Raji (cell line): ENCODE measurements around the gene RBM26.

Source experiments
- POLR2A ChIP-seq: IDR thresholded peaks from 2 replicates; pipeline ENCODE4 v1.6.1; 2011; ENCODE audit warnings: low read depth, low read length, control low read depth; ENCODE audit not compliant: insufficient read depth

Gene RBM26

DNA sequence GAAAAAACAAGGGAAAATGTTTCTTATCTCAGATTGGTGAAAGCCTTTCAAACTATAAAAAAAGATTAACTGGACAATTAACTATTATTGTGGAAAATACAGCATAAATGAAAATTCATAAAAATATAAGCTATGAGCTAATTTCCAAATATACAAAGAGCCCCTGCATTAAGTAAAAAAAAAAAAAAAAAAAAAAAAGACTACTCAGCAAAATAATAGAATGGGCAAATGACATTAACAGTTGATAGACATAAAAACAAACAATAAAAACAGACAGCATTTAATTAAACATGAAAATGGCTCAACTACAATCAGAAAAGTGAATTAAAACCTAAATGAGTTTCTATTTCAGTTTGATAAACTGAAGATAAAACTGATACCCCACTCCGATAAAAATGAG, 77.5 kb downstream of the RBM26 start:
- TF ChIP-seq POLR2A, result no peak

DNA sequence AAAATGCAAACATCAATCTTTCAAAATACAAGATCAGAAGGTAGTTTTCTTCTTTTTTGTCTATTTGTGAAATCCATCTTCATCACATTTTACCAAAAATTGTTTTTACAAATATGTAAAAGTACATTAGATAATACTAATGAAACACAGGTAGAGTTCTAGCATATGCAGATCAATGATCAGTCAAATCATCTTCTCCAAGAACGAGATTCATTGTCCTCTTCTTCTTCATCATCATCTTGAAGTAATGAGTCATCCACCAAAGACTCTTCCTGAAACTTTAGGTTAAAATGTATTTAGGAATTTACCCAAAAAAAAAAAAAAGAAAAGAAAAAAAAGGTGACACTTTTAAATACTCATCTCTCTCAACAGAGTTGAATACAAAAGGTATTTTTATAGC, 85.6 kb downstream of the RBM26 start:
- TF ChIP-seq POLR2A, result no peak

DNA sequence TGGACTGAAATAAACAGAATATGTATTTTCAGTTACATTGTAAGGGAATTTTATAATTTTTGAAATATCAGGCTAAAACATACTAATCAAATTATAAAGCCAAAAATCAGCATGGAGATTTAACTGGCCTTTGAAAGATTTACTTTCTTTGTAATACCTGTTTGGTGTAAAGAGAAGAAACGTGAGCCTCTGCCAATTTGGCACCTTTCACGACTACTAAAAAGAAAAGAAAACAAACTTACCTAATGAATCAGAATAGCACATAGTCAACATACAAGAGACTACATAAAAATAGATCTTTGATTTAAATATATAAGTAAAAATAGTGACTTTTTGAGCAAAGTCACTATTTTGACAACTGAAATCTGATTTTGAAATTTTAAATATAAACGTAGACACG, 87.4 kb downstream of the RBM26 start:
- no peak for TF ChIP-seq POLR2A

DNA sequence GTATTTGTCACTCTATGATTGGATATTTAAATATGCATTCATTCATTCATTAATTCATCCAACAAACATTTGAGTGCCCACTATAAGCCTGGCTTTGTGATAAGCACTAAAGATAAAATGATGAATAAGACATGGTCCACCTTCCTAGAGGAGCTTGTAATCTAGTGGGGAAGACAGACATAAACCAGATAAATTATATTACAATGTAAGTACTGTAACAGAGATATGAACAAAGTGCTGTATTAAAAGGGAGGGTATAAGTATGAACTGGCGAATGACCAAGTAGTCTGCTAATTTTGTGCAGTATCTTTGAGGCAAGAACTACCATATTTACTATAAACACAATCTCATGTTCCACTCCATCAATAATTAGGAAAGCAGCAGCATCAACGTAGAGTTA, 88.2 kb downstream of the RBM26 start:
- no peak for TF ChIP-seq POLR2A

DNA sequence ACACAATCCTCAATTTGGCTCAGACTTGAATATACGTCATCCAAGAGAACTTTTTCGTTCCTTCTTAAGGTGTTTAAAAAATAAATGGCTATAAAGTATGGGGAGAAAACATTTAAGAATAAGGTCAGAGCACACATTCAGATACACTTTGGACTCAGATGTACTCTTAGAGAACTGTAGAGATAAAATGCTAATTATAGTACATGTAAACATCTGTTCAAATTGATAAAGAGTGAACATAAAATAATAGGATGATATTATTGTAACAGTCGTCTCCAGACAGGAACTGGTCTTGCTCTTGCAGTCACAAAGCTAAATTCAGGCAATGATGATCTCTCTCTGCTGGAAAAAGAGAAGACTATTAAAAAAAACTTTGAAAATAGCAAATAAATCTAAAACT, 91.4 kb downstream of the RBM26 start:
- TF ChIP-seq POLR2A, result no peak

DNA sequence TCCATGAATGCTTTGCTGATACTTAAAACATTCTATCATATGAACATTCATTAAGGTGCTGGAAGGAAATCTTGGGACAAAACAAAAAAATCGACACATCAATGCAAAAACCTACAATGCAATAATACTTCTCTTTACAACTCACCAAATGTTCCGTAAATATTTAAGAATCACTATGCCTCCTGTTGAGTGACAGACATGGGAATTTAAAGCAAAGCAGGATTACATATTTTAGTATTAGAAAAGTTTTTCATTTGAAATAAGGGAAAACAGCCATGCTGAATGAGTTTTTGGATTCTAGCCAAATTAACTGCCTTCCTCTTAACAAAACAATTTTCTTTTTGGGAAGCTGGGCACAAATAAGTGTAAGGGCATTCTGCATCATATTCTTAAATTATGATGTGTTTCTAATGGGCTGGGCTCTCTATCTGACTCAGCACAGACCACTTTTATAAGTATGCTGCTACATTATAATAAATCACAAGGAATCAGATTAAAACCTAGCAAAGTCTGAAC, 93.7 kb downstream of the RBM26 start:
- TF ChIP-seq POLR2A, result no peak

DNA sequence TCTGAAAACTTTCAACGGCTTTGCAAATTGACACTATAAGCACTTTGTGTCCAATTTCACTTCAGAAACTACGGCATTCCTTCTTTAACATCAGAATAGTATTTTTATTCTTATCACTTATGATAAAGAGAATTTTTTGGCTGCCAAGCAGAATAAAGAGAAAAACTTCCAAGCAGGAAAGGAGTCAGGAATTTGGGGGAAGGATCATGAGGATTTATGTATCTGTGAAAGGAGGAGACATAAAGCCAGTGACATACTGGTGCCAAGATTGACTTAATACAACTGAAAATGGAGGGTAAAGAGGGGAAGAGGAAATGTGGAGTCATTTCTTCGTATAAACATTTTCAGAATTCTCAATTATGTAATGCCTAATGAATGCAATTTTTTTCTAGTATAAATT, 94.7 kb downstream of the RBM26 start:
- no peak for TF ChIP-seq POLR2A

DNA sequence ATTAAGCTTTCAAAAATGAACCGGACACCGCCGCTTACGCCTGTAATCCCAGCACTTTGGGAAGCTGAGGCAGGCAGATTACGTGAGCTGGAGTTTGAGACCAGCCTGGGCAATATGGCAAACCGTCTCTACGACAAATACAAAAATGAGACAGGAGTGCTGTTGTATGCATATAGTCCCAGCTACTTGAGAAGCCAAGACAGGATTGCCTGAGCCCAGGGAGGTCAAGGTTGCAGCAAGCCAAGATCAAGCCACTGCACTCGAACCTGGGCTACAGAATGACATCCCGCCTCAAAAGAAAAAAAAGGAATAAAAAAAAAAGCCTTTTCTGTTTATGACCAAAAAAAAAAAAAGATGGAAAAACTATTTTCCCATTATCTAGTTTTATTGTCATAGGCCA, 96.4 kb downstream of the RBM26 start:
- no peak for TF ChIP-seq POLR2A

DNA sequence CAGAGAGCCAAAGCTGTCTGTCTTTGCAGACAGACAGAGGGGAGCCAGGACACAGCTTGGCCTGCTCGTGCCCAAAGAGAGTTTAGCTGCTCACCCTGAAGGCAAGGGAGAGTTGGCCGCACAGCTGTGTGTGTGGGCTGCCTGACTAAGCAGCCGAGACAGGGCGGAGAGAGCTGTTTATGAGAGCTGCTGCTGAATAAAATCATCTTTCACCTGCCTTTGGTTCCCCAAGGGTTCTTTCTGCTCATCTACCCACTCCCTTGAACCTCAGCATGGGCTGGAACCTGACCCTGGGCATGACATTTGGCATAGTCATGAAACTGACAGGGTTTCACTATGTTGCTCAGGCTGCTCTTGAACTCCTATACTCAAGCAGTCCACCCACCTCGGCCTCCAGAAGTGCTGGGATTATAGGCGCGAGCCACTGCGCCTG, 98.2 kb downstream of the RBM26 start:
- no peak for TF ChIP-seq POLR2A

DNA sequence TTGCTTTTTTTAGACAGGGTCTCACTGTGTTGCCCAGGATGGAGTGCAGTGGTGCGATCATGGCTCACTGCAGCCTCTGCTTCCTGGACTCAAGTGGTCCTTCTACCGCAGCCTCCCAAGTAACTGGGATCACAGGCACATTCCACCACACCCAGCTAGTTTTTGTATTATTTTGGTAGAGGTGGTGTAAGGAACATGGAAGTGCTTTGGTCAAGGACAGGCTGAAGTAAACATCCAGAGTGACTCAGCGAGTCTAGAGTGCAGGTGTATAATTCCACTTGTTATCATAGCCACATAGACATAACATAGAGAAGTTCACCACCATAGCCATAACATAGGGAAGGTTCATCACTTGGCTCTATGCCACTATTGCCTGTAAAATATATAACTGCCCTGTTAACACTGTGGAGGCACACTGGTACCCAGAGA, 98.6 kb downstream of the RBM26 start:
- no peak for TF ChIP-seq POLR2A

DNA sequence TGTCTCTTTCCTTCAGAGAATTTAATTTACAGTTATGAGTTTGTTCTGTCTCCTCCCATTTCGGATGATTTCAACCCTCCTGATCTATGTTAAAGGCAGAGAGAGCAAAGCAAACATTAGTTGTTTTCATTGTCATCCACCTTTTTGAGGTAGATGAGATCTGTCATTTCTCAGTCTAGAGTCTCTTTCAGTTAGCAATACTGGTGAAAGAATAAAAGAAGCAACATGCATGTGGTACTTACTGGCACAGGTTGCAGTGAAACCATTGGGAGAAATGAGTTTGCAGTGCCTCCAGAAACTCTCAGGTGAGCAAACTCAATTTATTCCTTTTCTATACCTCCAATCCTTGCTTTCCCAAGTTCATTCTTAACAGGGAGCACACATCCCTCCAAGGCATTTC, 99.4 kb downstream of the RBM26 start:
- TF ChIP-seq POLR2A, result no peak

DNA sequence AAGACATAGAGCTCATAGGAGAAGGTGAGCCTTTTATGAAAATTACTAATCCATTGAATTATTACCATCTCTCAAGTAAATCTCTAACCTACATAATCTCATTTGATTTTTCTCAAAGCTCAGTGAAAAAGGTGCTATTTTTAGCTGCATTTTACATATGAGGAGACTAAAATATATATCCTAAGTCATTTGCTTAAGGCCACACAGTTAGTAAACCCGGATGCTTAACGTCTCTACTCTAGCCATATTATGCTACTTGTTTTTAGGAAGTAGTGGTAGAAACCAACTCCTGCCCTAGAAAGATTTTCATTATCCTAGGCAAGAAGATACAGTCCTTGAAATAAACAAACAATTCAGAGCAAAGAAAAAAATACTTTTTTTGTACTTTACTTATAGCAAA, 108.9 kb downstream of the RBM26 start:
- TF ChIP-seq POLR2A, result no peak

DNA sequence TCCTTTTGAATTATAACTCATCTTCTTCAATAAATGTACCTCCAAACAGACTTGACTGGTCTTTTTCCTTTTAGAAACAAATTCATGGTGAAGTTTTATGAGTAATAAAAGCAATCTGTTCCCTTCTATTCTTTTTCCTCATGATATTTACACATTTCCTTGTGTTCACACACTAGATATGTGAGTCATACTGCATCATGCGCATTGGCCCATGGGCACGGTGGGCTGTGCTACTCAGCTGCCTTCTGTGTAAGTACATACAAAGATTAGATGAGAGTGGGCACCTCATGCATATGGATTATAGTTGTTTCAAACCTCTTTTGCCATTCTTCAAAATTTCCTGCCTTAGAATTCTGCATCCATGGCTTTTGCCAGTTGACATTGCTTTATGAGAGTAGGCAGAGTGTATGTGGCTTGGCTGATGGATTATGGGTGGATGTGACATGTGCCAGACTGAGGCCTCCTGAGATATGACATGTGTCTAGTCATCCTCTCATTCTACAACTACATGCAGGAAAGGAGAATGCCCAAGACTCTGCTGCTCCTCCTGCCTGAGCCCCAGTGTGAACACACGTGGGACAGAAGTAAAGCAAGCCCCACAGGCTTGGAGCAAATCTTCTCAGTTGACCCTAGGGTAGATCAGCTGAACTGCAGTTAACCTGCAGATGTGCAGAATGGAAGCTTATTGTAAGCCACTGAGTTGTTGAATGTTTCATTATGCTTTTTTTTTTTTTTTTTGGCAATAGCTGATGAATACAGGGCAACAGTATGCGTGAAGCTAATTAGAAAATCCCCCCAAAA, 109.9 kb downstream of the RBM26 start:
- TF ChIP-seq POLR2A, result no peak

DNA sequence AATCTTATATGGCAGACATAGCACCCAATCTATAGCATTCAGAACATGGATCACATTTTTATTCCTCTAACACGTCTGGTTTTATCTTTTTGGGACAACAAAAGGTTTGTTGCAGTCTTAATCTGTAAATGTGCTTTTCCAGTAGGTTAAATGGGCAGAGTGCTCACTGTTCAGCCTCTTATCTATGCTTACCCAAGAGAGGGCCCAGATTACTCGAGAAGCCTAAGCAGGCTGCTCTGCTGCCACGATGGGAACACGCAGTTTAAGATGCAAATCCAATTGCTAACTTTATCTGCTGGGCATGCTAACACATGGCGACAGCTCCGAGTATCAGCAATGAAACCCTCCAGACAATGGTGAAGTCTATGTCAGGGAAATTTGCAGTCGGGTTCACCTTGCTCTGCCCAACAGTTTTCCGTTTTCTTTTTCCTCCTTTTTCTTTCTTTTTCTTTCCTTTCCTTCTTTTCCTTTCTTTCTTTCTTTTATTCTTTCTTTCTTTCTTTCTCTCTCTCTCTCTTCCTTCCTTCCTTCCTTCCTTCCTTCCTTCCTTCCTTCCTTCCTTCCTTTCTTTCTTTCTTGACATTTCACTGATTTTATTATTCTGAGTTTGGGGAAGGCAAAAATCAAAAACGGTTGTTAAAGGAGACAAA, 115.3 kb downstream of the RBM26 start:
- no peak for TF ChIP-seq POLR2A

DNA sequence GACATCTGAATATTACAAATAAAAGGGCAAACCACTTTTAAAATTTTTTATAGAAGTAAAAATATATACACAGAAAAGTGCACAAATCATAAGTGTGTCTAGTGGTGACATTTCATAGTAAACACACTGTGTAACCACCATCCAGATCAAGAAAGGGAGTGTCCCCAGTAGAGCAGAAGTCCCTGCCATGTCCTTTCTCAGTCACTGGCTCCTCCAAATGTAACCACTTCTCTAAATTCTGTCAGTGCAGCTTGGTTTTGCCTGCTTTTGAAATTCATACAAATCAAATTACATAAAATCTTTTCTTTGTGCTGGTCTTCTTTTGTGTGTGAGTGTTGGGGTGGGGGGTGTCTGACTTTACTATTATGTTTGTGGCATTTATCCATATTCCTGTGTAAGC, 116.5 kb downstream of the RBM26 start:
- no peak for TF ChIP-seq POLR2A

DNA sequence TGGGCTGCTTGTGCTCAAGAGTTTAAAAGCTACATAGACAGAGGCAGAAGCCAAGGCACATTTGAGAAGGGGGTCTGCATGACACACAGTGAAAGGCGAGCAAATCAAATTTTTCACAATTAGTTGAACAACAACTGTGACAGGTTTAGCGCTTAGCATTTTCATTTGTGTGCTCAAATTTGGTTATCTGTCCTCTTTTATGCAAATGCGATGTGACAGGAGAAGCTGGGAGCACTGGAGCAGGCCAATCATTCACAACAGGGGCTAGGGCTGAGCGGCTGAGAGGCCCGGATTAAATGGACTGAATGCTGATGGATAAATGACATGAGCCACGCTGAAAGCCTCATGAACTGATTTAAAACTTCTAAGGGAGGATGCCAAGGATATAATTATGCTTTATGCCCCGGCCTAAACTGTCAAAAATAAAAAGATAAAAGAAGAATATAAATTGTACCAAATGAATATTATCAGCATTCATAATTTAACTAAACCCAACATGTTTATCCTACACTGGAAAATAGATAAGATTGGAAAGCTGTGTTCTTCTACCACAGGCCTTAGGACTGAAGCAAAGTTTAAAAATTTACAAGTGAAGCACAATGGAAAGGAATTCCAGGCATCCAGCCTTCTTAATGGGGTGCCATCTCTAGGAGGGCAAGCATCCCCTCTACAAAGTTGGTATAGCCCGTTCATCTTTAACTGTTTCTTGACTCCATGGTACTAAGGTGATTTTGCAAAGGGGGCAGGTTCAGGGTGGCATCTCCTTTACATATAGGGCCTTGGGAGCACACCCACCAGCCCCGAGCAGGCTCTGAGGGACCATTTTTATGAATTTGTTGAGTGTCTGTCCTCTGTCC, 117.9 kb downstream of the RBM26 start:
- no peak for TF ChIP-seq POLR2A

DNA sequence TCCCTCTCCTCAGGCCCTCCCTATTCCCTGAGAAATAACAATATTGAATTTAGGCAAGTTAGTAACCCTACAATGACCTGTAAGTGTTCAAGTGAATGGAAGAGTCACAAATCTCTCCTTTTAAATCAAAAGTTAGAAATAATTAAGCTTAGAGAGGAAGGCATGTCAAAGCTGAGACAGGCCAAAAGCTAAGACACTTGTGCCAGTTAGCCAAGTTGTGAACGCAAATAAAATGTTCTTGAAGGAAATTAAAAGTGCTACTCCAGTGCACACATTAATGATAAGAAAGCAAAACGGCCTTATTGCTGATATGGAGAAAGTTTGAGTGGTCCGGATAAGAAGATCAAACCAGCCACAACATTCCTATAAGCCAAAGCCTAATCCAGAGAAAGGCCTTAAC, 120.9 kb downstream of the RBM26 start:
- TF ChIP-seq POLR2A, result no peak
